HEK293 (cell line): Measurements from ENCODE around the gene ST7L.

Experiments used
- CTCF ChIP-seq: fragments of 450-650 bp; formaldehyde crosslinking; IDR thresholded peaks from 2 replicates; pipeline ENCODE4 v1.5.1; 2016; ENCODE audit warnings: missing biosample characterization, missing genetic modification characterization
- KLF17 ChIP-seq: fragments of 450-650 bp; formaldehyde crosslinking; IDR thresholded peaks from 2 replicates; pipeline ENCODE4 v1.5.1; 2016; ENCODE audit warnings: missing biosample characterization, missing genetic modification characterization
- REST ChIP-seq: fragments of 450-650 bp; formaldehyde crosslinking; IDR thresholded peaks from 2 replicates; pipeline ENCODE4 v1.5.1; 2016; ENCODE audit warnings: missing biosample characterization, missing genetic modification characterization
- ZBTB26 ChIP-seq: fragments of 450-650 bp; formaldehyde crosslinking; optimal IDR thresholded peaks from 2 replicates; pipeline ENCODE3; 2016; ENCODE audit warnings: missing biosample characterization, mild to moderate bottlenecking, missing genetic modification characterization
- ZFP37 ChIP-seq: fragments of 450-650 bp; formaldehyde crosslinking; IDR thresholded peaks from 2 replicates; pipeline ENCODE4 v1.5.1; 2016; ENCODE audit warnings: missing biosample characterization, missing genetic modification characterization
- ZNF157 ChIP-seq: fragments of 450-650 bp; formaldehyde crosslinking; IDR thresholded peaks from 2 replicates; pipeline ENCODE4 v1.5.1; 2016; ENCODE audit warnings: missing biosample characterization, missing genetic modification characterization
- ZNF560 ChIP-seq: fragments of 450-650 bp; formaldehyde crosslinking; IDR thresholded peaks from 2 replicates; pipeline ENCODE4 v1.5.1; 2017; ENCODE audit warnings: missing biosample characterization, missing genetic modification characterization, borderline replicate concordance
- ZNF585B ChIP-seq: fragments of 450-650 bp; formaldehyde crosslinking; IDR thresholded peaks from 2 replicates; pipeline ENCODE4 v1.5.1; 2016; ENCODE audit warnings: missing biosample characterization, missing genetic modification characterization
- ZNF658 ChIP-seq: fragments of 450-650 bp; formaldehyde crosslinking; IDR thresholded peaks from 2 replicates; pipeline ENCODE4; 2016; ENCODE audit warnings: missing biosample characterization, missing genetic modification characterization
- ZNF792 ChIP-seq: fragments of 450-650 bp; formaldehyde crosslinking; IDR thresholded peaks from 2 replicates; pipeline ENCODE4 v1.5.1; 2016; ENCODE audit warnings: missing biosample characterization, missing genetic modification characterization
- ZXDB ChIP-seq: fragments of 450-650 bp; formaldehyde crosslinking; IDR thresholded peaks from 2 replicates; pipeline ENCODE4 v1.5.1; 2016; ENCODE audit warnings: missing biosample characterization, missing genetic modification characterization
- TF ChIP-seq, protein P1 (sequence below): fragments of 450-650 bp; formaldehyde crosslinking; IDR thresholded peaks from 2 replicates; pipeline ENCODE4 v1.5.1; 2016; ENCODE audit warnings: missing biosample characterization, missing genetic modification characterization

GRCh38 chr1:112594208-112594876, 24.6 kb downstream of the ST7L start:
- TF ChIP-seq ZBTB26 (tag by site-specific recombination) (no peak), ZNF560 (no peak), ZXDB (tag by site-specific recombination) (no peak), CTCF (tag by site-specific recombination) (no peak), REST (tag by site-specific recombination) (no peak), ZNF157 (tag by site-specific recombination) (no peak), ZNF658 (tag by site-specific recombination) (no peak), KLF17 (no peak), ZNF792 (no peak), ZFP37 (tag by site-specific recombination) (no peak), ZNF585B (tag by site-specific recombination) (no peak)
- TF ChIP-seq, protein P1, sequence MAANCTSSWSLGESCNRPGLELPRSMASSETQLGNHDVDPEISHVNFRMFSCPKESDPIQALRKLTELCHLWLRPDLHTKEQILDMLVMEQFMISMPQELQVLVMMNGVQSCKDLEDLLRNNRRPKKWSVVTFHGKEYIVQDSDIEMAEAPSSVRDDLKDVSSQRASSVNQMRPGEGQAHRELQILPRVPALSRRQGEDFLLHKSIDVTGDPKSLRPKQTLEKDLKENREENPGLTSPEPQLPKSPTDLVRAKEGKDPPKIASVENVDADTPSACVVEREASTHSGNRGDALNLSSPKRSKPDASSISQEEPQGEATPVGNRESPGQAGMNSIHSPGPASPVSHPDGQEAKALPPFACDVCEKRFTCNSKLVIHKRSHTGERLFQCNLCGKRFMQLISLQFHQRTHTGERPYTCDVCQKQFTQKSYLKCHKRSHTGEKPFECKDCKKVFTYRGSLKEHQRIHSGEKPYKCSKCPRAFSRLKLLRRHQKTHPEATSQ (tag by site-specific recombination): no peak
